DND-41 (cell line): ENCODE results near the gene RBM42.

Experiments
- ATAC-seq: fragments of 200-7000 bp; cut with Tn5 transposase; 3 replicates; pipeline ENCODE4 v1.9.1; 2021; ENCODE audit warnings: low read depth; ENCODE audit not compliant: insufficient read depth
- DNase-seq: peaks from one replicate; pipeline ENCODE4 v3.0.0-alpha.2; 2020
- H2AFZ ChIP-seq: 2 replicates; pipeline ENCODE4 v1.6.0; 2012; ENCODE audit warnings: low read depth, low read length
- H3K27ac ChIP-seq: 2 replicates; pipeline ENCODE4 v1.5.1; 2012; ENCODE audit warnings: low read length, inconsistent platforms
- H3K27me3 ChIP-seq: fragments of 200-600 bp; sonication (generic); 2 replicates; pipeline ENCODE4 v1.6.0; 2012; ENCODE audit warnings: low read length, mild to moderate bottlenecking, inconsistent platforms; ENCODE audit not compliant: insufficient read depth, poor library complexity
- H3K36me3 ChIP-seq: 2 replicates; pipeline ENCODE4 v1.5.1; 2012; ENCODE audit warnings: low read length, inconsistent platforms; ENCODE audit not compliant: insufficient read depth
- H3K4me1 ChIP-seq: 2 replicates; pipeline ENCODE4 v1.5.1; 2012; ENCODE audit warnings: mild to moderate bottlenecking, low read length; ENCODE audit not compliant: insufficient read depth
- H3K4me2 ChIP-seq: 2 replicates; pipeline ENCODE4 v1.6.0; 2012; ENCODE audit warnings: mild to moderate bottlenecking, moderate library complexity, low read length, inconsistent platforms; ENCODE audit not compliant: insufficient read depth
- H3K4me3 ChIP-seq, 2 experiments: fragments of 200-600 bp in 1 of 2; shearing (Covaris generic) in 1 of 2; 2 replicates each; pipeline ENCODE4 v1.5.1; 2012 to 2016; ENCODE audit warnings: inconsistent platforms in 2 of 2, low read length in 2 of 2, mild to moderate bottlenecking in 2 of 2, low read depth in 1 of 2, moderate library complexity in 1 of 2
- H3K79me2 ChIP-seq: 2 replicates; pipeline ENCODE4 v1.6.0; 2012; ENCODE audit warnings: low read length, inconsistent platforms; ENCODE audit not compliant: insufficient read depth
- H3K9ac ChIP-seq: 2 replicates; pipeline ENCODE4 v1.6.0; 2012; ENCODE audit warnings: low read depth, mild to moderate bottlenecking, inconsistent platforms, low read length, moderate library complexity
- H3K9me3 ChIP-seq: 2 replicates; pipeline ENCODE4 v1.5.1; 2012; ENCODE audit warnings: low read length, moderate library complexity, mild to moderate bottlenecking, inconsistent platforms; ENCODE audit not compliant: insufficient read depth, severe bottlenecking
- H4K20me1 ChIP-seq: 2 replicates; pipeline ENCODE4 v1.6.0; 2012; ENCODE audit warnings: low read length; ENCODE audit not compliant: insufficient read depth
- CTCF ChIP-seq: IDR thresholded peaks from 2 replicates; pipeline ENCODE4 v1.5.1; 2012; ENCODE audit warnings: borderline replicate concordance, low read length, moderate library complexity, mild to moderate bottlenecking; ENCODE audit not compliant: poor library complexity, severe bottlenecking; ENCODE audit errors: extremely low read depth
- EZH2 ChIP-seq: IDR thresholded peaks from 3 replicates; pipeline ENCODE4 v1.6.1; 2012; ENCODE audit warnings: borderline replicate concordance, low read depth, mild to moderate bottlenecking, moderate library complexity, low read length, inconsistent platforms; ENCODE audit not compliant: severe bottlenecking

RBM42 gene

GRCh38 chr19:35643255-35644205 lies 14.7 kb downstream of the RBM42 start:
- peaks cover 3% of the 10 kb centered on the region; the same call in 1 of the 2 replicates for H4K20me1 ChIP-seq
- H3K4me1 ChIP-seq: peaks cover 49% of the 10 kb centered on the region
- H3K9ac ChIP-seq: peak overlapping the region; percentile 69
- peak overlapping the region; percentile 42 to 85 for H3K4me3 ChIP-seq
- peak overlapping the region; percentile 83 for H3K4me2 ChIP-seq
- peaks cover 4% of the 10 kb centered on the region for H3K79me2 ChIP-seq
- peak overlapping the region; percentile 92 for H3K27ac ChIP-seq
- peak overlapping the region; percentile 99 for H2AFZ ChIP-seq
- ATAC-seq (peak; percentile 34), DNase-seq (peak; percentile 85)
- H3K27me3 ChIP-seq: no peaks in the 10 kb centered on the region
- TF ChIP-seq CTCF (no peak), EZH2 (no peak)
- no peaks in the 10 kb centered on the region; the same call in 1 of the 2 replicates for H3K36me3 ChIP-seq
- H3K9me3 ChIP-seq: no peaks in the 10 kb centered on the region

DNA sequence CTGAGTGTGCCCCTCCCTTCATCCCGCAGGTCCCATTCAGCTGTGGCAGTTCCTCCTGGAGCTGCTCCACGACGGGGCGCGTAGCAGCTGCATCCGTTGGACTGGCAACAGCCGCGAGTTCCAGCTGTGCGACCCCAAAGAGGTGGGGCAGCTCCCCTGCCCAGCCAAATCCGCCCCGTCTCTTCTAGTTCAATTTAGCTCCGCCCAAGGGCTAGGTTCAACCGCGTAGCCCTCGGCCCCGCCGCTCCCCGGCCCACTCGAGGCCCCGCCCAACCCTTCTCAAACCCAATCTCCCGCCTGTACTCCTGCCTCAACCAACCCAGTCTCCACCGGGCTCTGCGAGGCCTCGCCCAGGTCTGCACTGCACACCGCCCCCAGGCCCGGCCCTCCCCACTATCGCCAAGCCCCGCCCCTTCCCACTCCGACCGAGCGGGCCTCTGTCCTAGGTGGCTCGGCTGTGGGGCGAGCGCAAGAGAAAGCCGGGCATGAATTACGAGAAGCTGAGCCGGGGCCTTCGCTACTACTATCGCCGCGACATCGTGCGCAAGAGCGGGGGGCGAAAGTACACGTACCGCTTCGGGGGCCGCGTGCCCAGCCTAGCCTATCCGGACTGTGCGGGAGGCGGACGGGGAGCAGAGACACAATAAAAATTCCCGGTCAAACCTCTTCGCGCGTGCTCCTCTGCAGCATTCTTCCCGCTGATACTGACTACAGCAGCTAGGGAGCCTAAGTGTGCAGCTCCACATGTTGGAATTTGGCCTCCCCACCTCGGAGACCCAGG lies 15.6 kb downstream of the RBM42 start:
- DNase-seq (peak; percentile 97), ATAC-seq (peak; percentile 80)
- Histone ChIP-seq H3K79me2 (peaks cover 13% of the 10 kb centered on the region), H3K36me3 (no peaks in the 10 kb centered on the region; the same call in 1 of the 2 replicates), H3K4me1 (peaks cover 57% of the 10 kb centered on the region), H3K9ac (peak overlapping the region; percentile 69), H4K20me1 (peaks cover 7% of the 10 kb centered on the region; the same call in 1 of the 2 replicates), H3K27ac (peak overlapping the region; percentile 92), H3K27me3 (no peaks in the 10 kb centered on the region), H3K4me2 (peak overlapping the region; percentile 83), H3K4me3 (peak overlapping the region; percentile 42 to 85; a peak in 3 of 4 replicates), H3K9me3 (no peaks in the 10 kb centered on the region), H2AFZ (peak overlapping the region; percentile 99)
- TF ChIP-seq EZH2: no peak
- TF ChIP-seq CTCF: no peak

DNA sequence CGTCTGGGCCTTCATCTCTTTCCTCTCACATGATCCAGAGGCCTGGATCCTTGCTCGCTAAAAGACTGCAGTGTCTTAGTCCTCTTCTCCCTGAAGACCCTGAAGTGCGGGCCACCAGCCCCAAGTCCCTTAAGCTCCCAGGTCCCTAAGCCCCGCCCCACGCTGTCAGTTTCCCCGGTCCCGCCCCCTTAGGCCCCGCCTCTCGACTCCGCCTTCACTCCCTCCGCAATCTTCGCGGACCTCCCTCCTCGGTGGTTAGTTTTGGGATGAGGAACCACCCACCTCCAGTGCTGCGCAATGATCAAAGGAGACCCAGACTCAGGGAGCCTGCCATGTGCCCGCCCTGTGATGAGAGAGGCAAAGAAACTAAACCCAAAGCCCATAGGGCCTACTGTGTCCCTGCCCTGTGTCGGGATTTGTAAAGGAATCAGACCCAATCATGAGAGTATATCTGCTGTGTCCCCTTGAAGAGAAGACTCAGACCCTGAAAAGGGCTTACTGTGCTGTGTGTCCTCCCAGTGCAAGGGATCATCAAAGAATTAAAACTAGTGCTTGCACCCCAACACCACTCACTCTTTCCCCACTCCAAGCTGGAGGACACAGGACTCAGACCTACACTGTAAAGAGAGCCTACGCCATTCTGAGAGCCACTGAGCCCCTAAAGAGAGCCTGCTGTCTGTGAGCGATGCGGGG lies 16.3 kb downstream of the RBM42 start:
- H3K4me2 ChIP-seq: peak overlapping the region; percentile 83
- H3K4me3 ChIP-seq: peak overlapping the region in 1 of 2 experiments; percentile 85; a peak in 3 of 4 replicates
- ATAC-seq (peak; percentile 32), DNase-seq (peak; percentile 93)
- no peaks in the 10 kb centered on the region for H3K27me3 ChIP-seq
- peaks cover 20% of the 10 kb centered on the region for H3K79me2 ChIP-seq
- no peaks in the 10 kb centered on the region for H3K9me3 ChIP-seq
- H4K20me1 ChIP-seq: peaks cover 7% of the 10 kb centered on the region; the same call in 1 of the 2 replicates
- H2AFZ ChIP-seq: peak overlapping the region; percentile 99
- peaks cover 1% of the 10 kb centered on the region; the same call in 1 of the 2 replicates for H3K36me3 ChIP-seq
- peak overlapping the region; percentile 73 for H3K27ac ChIP-seq
- TF ChIP-seq EZH2 (no peak), CTCF (no peak)
- peak overlapping the region; percentile 69 for H3K9ac ChIP-seq
- H3K4me1 ChIP-seq: peaks cover 64% of the 10 kb centered on the region
